GM18526 (cell line): ENCODE measurements around the gene WDR45.

Source experiments
- POLR2A ChIP-seq: IDR thresholded peaks from 3 replicates; pipeline ENCODE4 v1.6.1; 2011; ENCODE audit not compliant: insufficient read length; ENCODE audit errors: extremely low read depth

Gene WDR45

DNA sequence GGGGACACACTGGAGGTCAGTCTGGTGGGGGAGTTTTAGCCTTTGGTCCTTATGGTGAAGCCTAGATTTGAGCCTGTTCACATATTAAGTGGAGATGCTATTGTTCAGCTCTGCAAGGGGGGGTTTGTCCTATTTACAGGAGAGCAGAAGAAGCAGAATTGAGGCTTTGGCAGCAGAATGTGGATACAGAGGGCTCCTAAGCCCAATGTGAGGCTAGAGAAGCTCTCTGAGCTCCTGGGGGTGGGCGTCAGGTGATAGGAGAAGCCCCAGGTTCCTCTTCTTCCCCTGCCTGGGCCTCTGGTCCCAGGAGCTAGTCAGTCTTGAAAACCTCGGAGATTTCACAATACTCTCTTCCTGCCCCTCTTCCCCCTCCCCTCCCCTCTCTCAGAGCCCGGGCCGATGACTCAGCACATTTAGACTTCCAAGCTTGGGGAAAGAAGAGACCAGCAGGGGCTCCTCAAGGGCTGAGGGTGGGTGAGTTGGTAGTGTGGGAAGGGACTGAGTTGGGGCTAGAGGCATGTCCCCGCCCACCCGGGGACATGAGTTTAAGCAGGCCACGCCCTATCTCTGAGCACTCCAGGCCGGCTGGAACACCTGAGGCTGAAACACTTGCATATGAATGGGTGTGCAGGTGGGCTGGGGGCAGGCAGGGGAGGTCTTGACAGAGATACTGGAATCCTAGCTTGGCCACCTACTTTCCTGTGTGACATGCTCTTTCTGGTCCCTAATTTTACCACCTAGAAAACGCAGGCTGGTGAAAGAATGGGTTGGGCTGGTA lies 39.9 kb downstream of the WDR45 start:
- no peak for TF ChIP-seq POLR2A

DNA sequence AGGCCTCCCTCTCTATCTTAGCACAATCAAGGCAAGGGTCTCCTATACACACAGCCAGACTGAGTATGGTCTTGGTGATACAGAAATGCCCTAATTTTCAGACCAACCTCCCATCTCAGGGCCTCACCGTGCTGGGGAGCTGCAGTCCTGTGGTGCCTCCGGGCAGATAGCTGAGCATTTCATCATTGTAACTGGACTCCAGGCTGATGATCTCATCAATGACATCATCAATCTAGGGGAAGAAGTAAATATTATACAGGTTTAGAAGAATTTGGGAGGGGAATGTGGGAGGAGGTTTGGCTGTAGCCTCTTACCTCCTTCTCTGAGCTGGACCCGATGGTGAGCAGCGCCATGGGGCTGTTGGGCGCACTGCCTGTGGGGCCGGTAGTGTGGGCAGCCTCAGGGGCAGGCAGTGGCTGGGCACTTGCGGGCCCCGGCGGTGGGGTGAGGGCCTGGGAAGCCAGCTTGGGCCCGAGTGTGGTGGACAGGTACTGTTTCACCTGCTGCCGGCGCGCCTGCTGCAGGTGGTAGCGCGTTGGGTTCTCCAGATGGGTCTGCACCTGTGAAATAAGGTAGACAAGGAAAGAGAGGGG lies 41.7 kb downstream of the WDR45 start:
- TF ChIP-seq POLR2A: no peak

DNA sequence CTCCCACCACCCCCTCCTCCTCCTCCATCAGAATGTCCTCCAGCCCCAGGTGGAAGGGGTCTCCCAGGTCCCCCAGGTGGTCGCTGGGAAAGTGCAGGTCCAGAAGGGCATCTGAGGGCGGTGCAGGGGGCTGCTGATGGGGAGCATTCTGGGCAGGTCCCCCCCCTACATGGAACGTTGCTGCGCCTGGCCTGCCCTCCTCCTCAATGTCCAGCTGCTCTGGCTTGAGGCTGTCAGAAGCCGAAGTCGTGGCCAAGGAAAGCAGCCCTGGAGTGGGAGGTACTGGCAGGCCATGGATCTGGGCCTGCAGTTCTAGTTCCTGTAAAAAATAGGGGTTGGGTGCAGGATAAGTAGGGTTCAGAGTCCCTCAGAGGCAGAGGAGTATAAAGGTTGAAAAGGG lies 49.4 kb downstream of the WDR45 start:
- TF ChIP-seq POLR2A: no peak

DNA sequence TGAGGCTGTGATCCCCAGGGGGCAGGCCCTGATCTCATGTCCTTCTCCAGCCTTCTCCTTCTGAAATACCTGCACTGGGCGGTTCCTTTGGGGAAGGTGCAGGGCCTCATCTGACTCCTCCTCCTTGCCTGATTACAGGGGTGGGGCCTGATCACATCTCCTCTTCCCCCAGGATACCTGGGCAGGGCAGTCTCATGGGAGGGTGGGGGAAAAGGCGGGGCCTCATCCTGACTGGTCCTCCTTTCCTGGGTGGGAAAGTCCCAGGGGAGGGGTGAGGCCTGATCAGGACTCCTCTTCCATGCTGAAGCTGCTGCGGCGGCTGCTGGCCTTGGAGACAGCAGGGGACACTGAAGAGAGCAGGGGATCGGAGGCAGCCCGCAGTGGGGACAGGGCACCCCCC lies 49.8 kb downstream of the WDR45 start:
- no peak for TF ChIP-seq POLR2A
